Keratinocyte (primary cell): ENCODE results near the gene DGCR8.
"Not testable (repeated sequence)": the region's sequence is repeated elsewhere in the genome, so short reads cannot be mapped to it uniquely, and the experiment has no call there.

Source experiments
- CTCF ChIP-seq, 3 experiments: IDR thresholded peaks in 1 of 3; conservative IDR thresholded peaks in 1 of 3; optimal IDR thresholded peaks in 1 of 3; 2 replicates in 2 of 3; 3 replicates in 1 of 3; pipeline versions ENCODE3 to v1.5.1; 2011; ENCODE audit warnings: low read length in 3 of 3, mild to moderate bottlenecking in 3 of 3, moderate library complexity in 2 of 3, control low read depth in 1 of 3, inconsistent platforms in 1 of 3; ENCODE audit not compliant: insufficient read depth in 2 of 3; ENCODE audit errors: extremely low read depth in 1 of 3
- EZH2 ChIP-seq: IDR thresholded peaks from one replicate; pipeline ENCODE4 v1.6.1; 2012; ENCODE audit warnings: inconsistent platforms, mild to moderate bottlenecking, low read length, moderate library complexity

- not testable (repeated sequence) for TF ChIP-seq CTCF (optimal IDR thresholded peaks at IDR 0.05 in 1 of 3, IDR thresholded peaks at IDR 0.05 in 1 of 3, conservative IDR thresholded peaks at IDR 0.05 in 1 of 3; ENCODE audit: extremely low read depth in 1 of 3, insufficient read depth in 2 of 3, low read length in 3 of 3); EZH2
Measured at GRCh38 chr22:20159531-20159930, 79.5 kb downstream of the DGCR8 start.
